Measurements from ENCODE around the gene WDR82.

WDR82 gene

GRCh38 chr3:52298149-52299098 lies 20.0 kb upstream of the WDR82 start:
- TF ChIP-seq CTCF (IDR thresholded peaks at IDR 0.05; ENCODE audit: unreplicated experiment in 3 of 3), result no peak
- H3K36me3 Mint-ChIP-seq (ENCODE audit: low read depth), result peaks cover 3% of the 10 kb centered on the region
- H3K4me1 Mint-ChIP-seq, result peaks cover 39% of the 10 kb centered on the region
- peaks cover 3% of the 10 kb centered on the region for H3K27me3 Mint-ChIP-seq (ENCODE audit: low read depth)
- peak overlapping the region; percentile 84 to 88 (median 85) for H3K4me3 Mint-ChIP-seq
- H3K27ac Mint-ChIP-seq, result peak overlapping the region; percentile 81 to 89 (median 81)
- H3K9me3 Mint-ChIP-seq, result no peaks in the 10 kb centered on the region

GRCh38 chr3:52297242-52298148 lies 19.0 kb upstream of the WDR82 start:
- Mint-ChIP-seq H3K9me3 (no peaks in the 10 kb centered on the region), H3K4me3 (peak overlapping the region; percentile 84 to 88 (median 85)), H3K27me3 (ENCODE audit: low read depth) (peaks cover 3% of the 10 kb centered on the region), H3K4me1 (peaks cover 39% of the 10 kb centered on the region), H3K36me3 (ENCODE audit: low read depth) (peaks cover 3% of the 10 kb centered on the region), H3K27ac (peak overlapping the region; percentile 81 to 89 (median 81))
- TF ChIP-seq CTCF (IDR thresholded peaks at IDR 0.05; ENCODE audit: unreplicated experiment in 3 of 3), result no peak

- no peaks in the 10 kb centered on the region for H3K9me3 Mint-ChIP-seq
- TF ChIP-seq CTCF (IDR thresholded peaks at IDR 0.05; ENCODE audit: unreplicated experiment in 3 of 3), result no peak
- peaks cover 41% of the 10 kb centered on the region for H3K4me1 Mint-ChIP-seq
- peak overlapping the region in 2 of 3 experiments; percentile 19 to 21 for H3K27ac Mint-ChIP-seq
- peak overlapping the region; percentile 4 to 46 (median 44) for H3K4me3 Mint-ChIP-seq
- H3K27me3 Mint-ChIP-seq (ENCODE audit: low read depth), result peaks cover 3% of the 10 kb centered on the region
- H3K36me3 Mint-ChIP-seq (ENCODE audit: low read depth), result peaks cover 3% of the 10 kb centered on the region
Measured at GRCh38 chr3:52295671-52296208, 17.3 kb upstream of the WDR82 start.

- no peak for TF ChIP-seq CTCF (IDR thresholded peaks at IDR 0.05; ENCODE audit: unreplicated experiment in 3 of 3)
- H3K27ac Mint-ChIP-seq, result peak overlapping the region in 2 of 3 experiments; percentile 26 to 29
- peaks cover 3% of the 10 kb centered on the region for H3K36me3 Mint-ChIP-seq (ENCODE audit: low read depth)
- H3K4me3 Mint-ChIP-seq, result no peak overlapping the region
- no peaks in the 10 kb centered on the region for H3K9me3 Mint-ChIP-seq
- peaks cover 3% of the 10 kb centered on the region for H3K27me3 Mint-ChIP-seq (ENCODE audit: low read depth)
- H3K4me1 Mint-ChIP-seq, result peaks cover 29% of the 10 kb centered on the region
Measured at GRCh38 chr3:52294320-52295150, 16.1 kb upstream of the WDR82 start.

Measured in nephron (organoid).